ENCODE results near the gene DAP.
A peak's percentile ranks its signal among the peaks of the same experiment; 100 is the strongest.
"Not testable (repeated sequence)": the region's sequence is repeated elsewhere in the genome, so short reads cannot be mapped to it uniquely, and the experiment has no call there.

Gene DAP

DNA sequence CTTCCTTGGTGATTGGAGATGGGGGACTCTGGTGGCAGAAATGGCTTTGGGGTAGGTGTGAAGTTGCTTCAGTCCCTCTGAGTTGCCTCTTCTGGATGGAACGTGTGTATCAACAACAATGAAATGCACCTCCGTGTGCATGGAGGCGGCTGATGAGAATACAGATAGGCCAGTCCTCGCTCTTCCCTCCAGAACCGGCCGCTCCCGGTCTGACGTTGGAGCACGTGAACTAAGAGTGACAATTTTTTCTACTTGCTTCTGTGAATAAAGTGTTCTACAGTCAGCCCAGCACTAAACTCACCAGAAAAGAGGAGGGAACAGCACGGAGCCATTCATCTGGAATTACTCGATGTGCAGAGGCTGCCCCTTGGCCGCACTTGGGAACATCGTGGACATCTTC is 106.5 kb downstream of the DAP start:
- no peak for DNase-seq (ENCODE audit: low read depth in 2 of 2)

- DNase-seq (ENCODE audit: low read depth in 2 of 2), result no peak
These were observed 107.2 kb downstream of the DAP start for GRCh38 chr5:10653751-10654400.

DNA sequence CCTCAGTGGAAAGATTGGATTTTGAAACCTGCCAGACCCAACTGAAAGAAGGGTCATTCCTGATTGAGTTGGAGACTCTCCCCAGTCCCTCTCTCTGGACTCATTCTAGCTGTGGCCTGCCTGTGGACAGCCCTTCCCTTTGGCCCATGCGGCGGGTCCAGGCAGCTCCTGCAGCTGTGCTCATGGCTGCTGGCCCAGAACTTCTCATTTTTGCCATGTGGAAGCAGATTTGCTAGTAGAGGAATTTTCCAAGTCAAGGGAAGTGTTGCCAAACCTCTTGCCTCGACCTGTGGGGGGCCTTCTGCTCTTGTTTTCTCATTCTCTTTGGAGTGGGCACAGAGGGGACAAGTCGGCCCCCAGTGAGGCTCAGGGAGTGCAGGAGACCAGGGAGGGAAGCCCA is 108.0 kb downstream of the DAP start:
- DNase-seq (ENCODE audit: low read depth in 2 of 2), result no peak

GRCh38 chr5:10652606-10653005 is 108.4 kb downstream of the DAP start:
- DNase-seq (ENCODE audit: low read depth in 2 of 2), result no peak

DNA sequence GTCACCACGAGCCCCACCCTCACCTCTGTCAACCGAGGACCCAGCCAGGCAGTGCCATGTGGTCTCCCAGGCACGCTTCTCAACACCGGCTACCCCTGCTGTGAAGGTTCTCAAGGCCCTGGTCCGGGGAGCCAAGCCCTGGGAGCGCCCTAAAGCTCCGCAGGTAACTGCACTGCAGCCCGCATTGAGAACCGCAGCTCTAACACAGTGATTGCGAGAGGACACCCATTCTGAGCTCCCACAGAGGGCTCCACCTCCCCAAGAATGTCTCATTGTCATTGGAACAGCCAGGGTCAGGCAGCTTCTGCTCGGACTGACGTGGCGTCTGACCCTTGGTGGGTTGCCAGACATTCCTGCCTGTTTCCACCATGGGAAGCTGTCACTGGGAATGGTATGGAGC is 108.9 kb downstream of the DAP start:
- DNase-seq (ENCODE audit: low read depth in 2 of 2), result no peak

GRCh38 chr5:10649666-10650380 is 111.2 kb downstream of the DAP start:
- no peak for DNase-seq (ENCODE audit: low read depth in 2 of 2)

DNA sequence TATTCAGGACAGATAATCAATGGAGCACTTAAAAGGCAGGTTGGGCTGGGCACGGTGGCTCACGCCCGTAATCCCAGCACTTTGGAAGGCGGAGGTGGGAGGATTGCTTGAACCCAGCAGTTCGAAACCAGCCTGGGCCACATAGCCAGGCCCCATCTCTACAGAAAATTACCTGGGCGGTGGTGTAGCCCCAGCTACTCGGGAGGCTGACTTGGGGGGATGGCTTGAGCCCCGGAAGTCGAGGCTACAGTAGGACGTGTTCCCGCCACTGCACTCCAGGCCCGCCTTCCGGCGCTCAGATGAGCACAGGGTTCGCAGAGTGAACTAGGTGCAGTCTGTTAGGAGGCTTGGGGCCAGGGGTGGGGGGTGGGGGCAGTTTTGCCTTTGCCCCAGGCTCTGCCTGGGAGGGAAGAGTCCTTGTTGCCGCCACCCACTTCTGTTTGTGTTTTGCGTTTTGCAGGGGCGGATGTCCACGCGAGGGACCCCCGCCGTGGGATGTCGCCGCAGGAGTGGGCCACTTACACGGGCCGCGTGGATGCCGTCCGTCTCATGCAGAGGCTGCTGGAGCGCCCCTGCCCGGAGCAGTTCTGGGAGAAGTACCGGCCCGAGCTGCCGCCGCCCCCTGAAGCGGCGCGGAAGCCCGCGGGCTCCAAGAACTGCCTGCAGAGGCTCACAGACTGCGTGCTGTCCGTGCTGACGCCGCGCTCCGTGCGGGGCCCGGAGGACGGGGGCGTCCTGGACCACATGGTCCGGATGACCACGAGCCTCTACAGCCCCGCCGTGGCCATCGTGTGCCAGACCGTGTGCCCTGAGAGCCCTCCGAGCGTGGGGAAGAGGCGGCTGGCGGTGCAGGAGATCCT is 112.0 kb downstream of the DAP start:
- DNase-seq (ENCODE audit: low read depth in 2 of 2), result no peak

- no peak for DNase-seq (ENCODE audit: low read depth in 2 of 2)
These were observed 113.4 kb downstream of the DAP start for GRCh38 chr5:10647640-10648039.

GRCh38 chr5:10645671-10646070 is 115.4 kb downstream of the DAP start:
- DNase-seq (ENCODE audit: low read depth in 2 of 2), result no peak

DNA sequence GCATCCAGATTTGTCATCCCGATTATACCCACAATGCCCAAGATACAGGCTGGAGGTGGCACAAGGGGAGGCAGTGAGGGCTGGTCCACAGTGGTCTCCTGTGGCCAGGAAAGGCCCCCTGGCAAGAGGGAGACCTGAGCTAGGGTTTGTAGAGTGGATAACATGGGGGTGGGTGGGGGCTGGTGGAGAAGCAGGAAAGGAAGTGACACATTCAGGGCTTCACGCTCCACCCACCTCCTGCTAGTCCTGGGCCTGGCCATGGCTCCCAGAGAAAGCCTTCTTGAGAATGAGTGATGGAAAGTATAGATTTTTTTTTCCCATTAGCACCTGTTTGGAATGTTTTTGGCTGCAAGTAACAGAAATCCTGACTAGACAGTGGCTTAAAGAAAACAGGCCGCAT is 115.9 kb downstream of the DAP start:
- DNase-seq (ENCODE audit: low read depth in 2 of 2), result no peak

DNA sequence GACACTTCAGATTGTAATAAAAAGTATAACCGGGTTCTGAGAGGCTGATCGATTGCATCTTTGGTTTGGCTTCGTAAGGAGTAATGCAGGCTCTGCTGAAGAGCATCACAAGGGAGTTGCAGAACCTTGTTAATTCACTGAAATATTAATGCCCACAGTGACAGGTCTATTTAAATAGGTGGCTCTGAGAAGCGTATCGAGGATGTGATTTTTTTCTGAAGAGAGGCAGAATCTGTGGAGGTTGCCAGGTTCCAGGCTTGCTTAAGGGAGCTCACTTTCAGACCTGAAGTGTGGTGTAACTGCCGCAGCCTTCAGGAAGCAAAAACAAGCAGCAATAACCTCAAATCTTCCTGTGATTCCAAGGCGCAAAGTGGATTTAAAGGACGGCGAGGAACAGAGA is 116.8 kb downstream of the DAP start:
- no peak for DNase-seq (ENCODE audit: low read depth in 2 of 2)

DNA sequence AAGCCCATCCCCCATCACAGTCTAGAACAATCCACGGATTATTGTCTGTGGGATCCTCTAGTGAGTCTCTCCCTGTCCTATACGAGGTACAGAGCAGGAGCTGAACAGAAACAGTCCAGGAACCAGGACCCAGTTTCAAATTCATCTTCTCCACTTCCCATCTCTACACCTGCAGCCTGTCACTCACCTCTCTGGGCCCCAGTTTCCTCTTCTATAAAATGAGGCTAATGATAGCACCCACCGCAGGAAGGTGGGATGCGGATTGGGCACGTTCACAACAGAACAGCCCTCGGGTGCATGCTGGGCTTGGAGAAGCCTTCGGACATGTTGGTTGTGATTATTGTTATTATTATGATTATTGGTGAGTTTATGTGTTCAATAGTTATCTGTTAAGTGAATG is 118.7 kb downstream of the DAP start:
- DNase-seq (ENCODE audit: low read depth in 2 of 2), result no peak

GRCh38 chr5:10639846-10640368 is 121.1 kb downstream of the DAP start:
- DNase-seq (ENCODE audit: low read depth in 2 of 2), result no peak

GRCh38 chr5:10638723-10639122 is 122.3 kb downstream of the DAP start:
- DNase-seq (ENCODE audit: low read depth in 2 of 2), result not testable (repeated sequence)

GRCh38 chr5:10637944-10638343 is 123.1 kb downstream of the DAP start:
- no peak for DNase-seq (ENCODE audit: low read depth in 2 of 2)

DNA sequence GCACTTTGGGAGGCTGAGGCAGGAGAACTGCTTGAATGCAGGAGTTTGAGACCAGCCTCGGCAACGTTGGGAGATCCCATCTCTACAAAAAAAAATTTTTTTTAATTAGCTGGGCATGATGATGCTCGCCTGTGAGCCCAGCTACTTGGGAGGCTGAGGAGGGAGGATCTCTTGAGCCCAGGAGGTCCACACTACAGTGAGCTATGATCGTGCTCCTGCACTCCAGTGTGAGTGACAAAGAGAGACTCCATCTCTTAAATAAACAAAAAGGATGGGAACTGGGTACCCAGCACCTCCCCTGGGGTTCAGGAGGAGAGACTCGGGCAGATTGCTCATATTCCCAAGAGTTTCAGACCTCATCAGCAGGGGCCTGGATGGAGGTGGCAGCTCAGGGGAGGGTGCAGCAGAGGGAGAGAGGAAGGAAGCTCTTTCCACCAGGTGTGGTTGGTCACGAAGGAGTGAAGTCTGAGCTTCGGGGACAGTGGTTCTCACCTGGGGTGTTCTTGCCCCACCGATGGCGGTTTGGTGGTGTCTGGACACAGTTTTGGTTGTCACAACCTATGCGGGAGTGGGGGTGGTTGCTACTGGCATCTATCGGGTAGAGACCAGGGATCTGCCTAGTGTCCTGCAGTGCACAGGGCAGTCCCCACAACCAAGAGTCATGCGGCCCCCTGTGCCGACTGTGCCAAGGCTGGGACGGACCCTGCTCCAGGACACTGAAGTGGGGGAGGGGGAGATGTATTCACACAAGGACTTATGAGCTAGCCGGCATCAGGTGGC is 124.5 kb downstream of the DAP start:
- DNase-seq (ENCODE audit: low read depth in 2 of 2), result no peak

- no peak for DNase-seq (ENCODE audit: low read depth in 2 of 2)
These were observed 125.1 kb downstream of the DAP start for GRCh38 chr5:10635867-10636350.

DNA sequence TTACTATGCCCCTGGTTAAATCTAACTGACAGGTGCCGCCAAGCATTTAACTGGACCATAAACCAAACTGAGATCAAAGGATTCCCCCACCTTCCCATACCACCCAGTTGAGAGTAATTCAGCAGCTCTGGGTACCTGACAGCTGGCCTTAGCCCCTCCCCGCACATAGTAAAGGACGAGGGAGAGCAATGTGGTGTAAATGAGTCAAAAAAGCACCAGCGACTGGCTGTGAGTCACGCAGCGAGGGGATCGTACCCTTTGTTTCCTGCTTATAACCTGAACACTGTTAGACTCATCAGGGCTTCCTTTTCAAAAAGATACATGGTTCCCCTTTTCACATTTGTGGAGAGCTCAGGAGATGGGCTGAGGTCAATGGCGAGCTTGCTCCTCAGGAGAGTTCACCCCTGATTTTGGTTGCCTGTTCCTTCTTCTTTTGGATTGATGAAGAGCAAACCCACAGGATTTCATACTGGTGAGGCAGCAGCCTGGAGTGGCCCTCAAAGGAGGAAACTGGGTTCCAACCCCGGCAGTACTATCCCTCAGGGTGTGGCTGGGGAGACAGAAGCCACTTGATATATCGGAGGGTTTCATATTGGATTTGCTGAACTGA is 125.7 kb downstream of the DAP start:
- peak; percentile 76 to 78 for DNase-seq (ENCODE audit: low read depth in 2 of 2)

DNA sequence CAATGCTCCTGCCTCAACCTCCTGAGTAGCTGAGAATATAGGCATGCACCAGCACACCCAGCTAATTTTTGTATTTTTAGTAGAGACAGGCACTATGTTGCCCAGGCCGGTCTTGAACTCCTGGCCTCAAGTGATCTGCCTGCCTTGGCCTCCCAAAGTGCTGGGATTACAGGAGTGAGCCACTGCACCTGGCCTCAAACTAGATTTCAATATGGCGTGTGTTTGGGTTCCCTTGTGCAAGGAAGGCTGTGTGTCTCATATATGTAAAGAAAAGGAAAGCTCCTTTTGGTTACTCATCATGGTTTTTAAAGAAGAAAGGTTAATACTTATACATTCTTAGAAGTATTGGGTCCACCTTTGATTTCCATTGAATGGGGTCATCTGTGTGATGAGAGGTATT is 126.5 kb downstream of the DAP start:
- no peak for DNase-seq (ENCODE audit: low read depth in 2 of 2)

DNA sequence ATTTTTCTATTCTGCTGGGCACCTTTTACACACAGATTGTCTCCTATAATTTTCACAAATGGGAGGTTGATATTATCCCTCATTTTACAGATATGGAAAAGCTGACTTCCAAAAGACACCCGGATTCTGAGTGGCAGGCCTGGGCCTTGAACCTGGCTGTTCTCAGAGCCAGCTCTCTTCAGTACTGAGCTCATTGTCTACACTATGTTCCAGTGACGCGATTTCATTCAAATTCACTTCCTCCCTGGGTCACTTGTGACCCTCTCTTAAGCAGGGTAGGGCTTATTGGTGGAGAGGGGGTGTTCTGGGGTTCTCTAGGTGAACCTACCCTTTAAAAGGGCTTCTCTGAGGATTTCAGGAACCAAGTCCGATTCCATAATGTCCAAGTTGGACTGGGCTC is 127.0 kb downstream of the DAP start:
- no peak for DNase-seq (ENCODE audit: low read depth in 2 of 2)
